HL-60 (cell line): Measurements from ENCODE around the gene ARG2.

ENCODE experiments used
- GABPA ChIP-seq: IDR thresholded peaks from 2 replicates; pipeline ENCODE4 v1.6.1; 2012; ENCODE audit warnings: low read depth
- POLR2AphosphoS5 ChIP-seq: IDR thresholded peaks from 2 replicates; pipeline ENCODE4 v1.6.1; 2012; ENCODE audit warnings: low read depth
- SPI1 ChIP-seq: IDR thresholded peaks from 2 replicates; pipeline ENCODE4 v1.6.1; 2012; ENCODE audit warnings: low read depth, mild to moderate bottlenecking, borderline replicate concordance
- TF ChIP-seq, protein P1 (sequence below): IDR thresholded peaks from one replicate; pipeline ENCODE4 v1.5.1; 2011; ENCODE audit warnings: low read length, control low read depth, inconsistent platforms; ENCODE audit not compliant: insufficient read depth
- TF ChIP-seq, protein P2 (sequence below): IDR thresholded peaks from 2 replicates; pipeline ENCODE4 v1.6.1; 2012; ENCODE audit warnings: low read depth; ENCODE audit not compliant: insufficient replicate concordance

DNA sequence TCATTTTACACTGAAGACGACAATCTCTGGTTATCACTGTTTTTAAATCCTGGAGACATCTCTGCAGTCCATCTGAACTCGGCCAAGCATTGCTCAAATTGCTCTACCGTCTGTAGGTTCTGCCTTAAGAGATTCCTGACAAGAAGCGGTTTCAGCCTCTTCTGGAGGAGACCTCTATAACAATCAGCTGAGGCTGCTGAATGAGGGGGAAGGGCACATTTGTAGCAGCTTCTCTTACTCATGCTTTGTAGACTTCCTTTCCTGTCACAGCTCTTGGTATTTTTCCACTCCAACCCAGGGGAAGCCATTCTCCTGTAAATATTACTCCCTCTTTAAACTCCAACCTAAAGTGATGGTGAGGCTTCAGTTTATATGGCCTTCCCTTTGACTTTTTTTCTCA lies 3.0 kb downstream of the ARG2 start:
- TF ChIP-seq, protein P1, sequence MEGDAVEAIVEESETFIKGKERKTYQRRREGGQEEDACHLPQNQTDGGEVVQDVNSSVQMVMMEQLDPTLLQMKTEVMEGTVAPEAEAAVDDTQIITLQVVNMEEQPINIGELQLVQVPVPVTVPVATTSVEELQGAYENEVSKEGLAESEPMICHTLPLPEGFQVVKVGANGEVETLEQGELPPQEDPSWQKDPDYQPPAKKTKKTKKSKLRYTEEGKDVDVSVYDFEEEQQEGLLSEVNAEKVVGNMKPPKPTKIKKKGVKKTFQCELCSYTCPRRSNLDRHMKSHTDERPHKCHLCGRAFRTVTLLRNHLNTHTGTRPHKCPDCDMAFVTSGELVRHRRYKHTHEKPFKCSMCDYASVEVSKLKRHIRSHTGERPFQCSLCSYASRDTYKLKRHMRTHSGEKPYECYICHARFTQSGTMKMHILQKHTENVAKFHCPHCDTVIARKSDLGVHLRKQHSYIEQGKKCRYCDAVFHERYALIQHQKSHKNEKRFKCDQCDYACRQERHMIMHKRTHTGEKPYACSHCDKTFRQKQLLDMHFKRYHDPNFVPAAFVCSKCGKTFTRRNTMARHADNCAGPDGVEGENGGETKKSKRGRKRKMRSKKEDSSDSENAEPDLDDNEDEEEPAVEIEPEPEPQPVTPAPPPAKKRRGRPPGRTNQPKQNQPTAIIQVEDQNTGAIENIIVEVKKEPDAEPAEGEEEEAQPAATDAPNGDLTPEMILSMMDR, result no peak
- TF ChIP-seq, protein P2, sequence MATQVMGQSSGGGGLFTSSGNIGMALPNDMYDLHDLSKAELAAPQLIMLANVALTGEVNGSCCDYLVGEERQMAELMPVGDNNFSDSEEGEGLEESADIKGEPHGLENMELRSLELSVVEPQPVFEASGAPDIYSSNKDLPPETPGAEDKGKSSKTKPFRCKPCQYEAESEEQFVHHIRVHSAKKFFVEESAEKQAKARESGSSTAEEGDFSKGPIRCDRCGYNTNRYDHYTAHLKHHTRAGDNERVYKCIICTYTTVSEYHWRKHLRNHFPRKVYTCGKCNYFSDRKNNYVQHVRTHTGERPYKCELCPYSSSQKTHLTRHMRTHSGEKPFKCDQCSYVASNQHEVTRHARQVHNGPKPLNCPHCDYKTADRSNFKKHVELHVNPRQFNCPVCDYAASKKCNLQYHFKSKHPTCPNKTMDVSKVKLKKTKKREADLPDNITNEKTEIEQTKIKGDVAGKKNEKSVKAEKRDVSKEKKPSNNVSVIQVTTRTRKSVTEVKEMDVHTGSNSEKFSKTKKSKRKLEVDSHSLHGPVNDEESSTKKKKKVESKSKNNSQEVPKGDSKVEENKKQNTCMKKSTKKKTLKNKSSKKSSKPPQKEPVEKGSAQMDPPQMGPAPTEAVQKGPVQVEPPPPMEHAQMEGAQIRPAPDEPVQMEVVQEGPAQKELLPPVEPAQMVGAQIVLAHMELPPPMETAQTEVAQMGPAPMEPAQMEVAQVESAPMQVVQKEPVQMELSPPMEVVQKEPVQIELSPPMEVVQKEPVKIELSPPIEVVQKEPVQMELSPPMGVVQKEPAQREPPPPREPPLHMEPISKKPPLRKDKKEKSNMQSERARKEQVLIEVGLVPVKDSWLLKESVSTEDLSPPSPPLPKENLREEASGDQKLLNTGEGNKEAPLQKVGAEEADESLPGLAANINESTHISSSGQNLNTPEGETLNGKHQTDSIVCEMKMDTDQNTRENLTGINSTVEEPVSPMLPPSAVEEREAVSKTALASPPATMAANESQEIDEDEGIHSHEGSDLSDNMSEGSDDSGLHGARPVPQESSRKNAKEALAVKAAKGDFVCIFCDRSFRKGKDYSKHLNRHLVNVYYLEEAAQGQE, result no peak
- TF ChIP-seq GABPA, result no peak
- no peak for TF ChIP-seq POLR2AphosphoS5
- no peak for TF ChIP-seq SPI1
